B cell (primary cell): ENCODE data around the gene IWS1. TPM values are rescaled to one million over a fixed set of nuclear protein-coding genes. Genes with fewer than 3 reads are reported as not detected.

Experiments
- ATAC-seq: fragments of 200-7000 bp; cut with Tn5 transposase; one replicate; pipeline ENCODE4 v1.10.0; 2021; ENCODE audit warnings: low read depth, mild to moderate bottlenecking, moderate number of reproducible peaks, moderate library complexity
- CTCF ChIA-PET: fragments of 350-600 bp; sonication (Branson Sonifier 250); formaldehyde crosslinking; loops from one replicate; lab custom pipeline; 2021; ENCODE audit warnings: antibody characterized with exemption, inconsistent platforms; lab: Charles Lee
- POLR2A ChIA-PET: fragments of 350-600 bp; sonication (Branson Sonifier 250); formaldehyde crosslinking; loops from one replicate; lab custom pipeline; 2021; ENCODE audit warnings: antibody characterized with exemption; lab: Charles Lee
- DNase-seq: peaks from one replicate; pipeline ENCODE4 v3.0.0; 2013
- H2AFZ ChIP-seq: 2 replicates; pipeline ENCODE4 v1.6.1; 2012; ENCODE audit warnings: mild to moderate bottlenecking, low read depth, low read length; ENCODE audit not compliant: insufficient read depth, poor library complexity, severe bottlenecking
- H3K27ac ChIP-seq, 2 donors: 1 replicate in 1 of 2; 2 replicates in 1 of 2; pipeline ENCODE4 v1.5.1; 2012 to 2013; ENCODE audit warnings: low read length in 2 of 2, mild to moderate bottlenecking in 2 of 2, moderate library complexity in 1 of 2
- H3K27me3 ChIP-seq, 4 experiments: fragments of 200-600 bp in 1 of 4; sonication (generic) in 1 of 4; replicated peaks in 1 of 4; 1 replicate in 2 of 4; 2 replicates in 2 of 4; pipeline versions ENCODE4 v1.6.1 to v1.7.0; 2013 to 2016; ENCODE audit warnings: low read length in 3 of 4, mild to moderate bottlenecking in 2 of 4, mixed read lengths in 1 of 4, moderate library complexity in 1 of 4; ENCODE audit not compliant: insufficient read depth in 4 of 4, control insufficient read depth in 3 of 4; ENCODE audit errors: control extremely low read depth in 1 of 4
- H3K36me3 ChIP-seq, 2 experiments: replicated peaks in 1 of 2; 1 replicate in 1 of 2; 2 replicates in 1 of 2; pipeline versions ENCODE4 v1.6.1 to v1.7.1; 2013; ENCODE audit warnings: low read length in 1 of 2; ENCODE audit not compliant: insufficient read depth in 2 of 2, control insufficient read depth in 1 of 2; ENCODE audit errors: control extremely low read depth in 1 of 2, extremely low read depth in 1 of 2
- H3K4me1 ChIP-seq, 2 donors: fragments of 200-600 bp in 1 of 2; sonication (generic) in 1 of 2; 1 replicate in 1 of 2; 2 replicates in 1 of 2; pipeline versions ENCODE4 v1.5.1 to v1.6.1; 2013 to 2017; ENCODE audit warnings: low read length in 2 of 2; ENCODE audit not compliant: control insufficient read depth in 2 of 2, insufficient read depth in 2 of 2
- H3K4me2 ChIP-seq: replicated peaks from 2 replicates; pipeline ENCODE3; 2012; ENCODE audit warnings: mild to moderate bottlenecking, low read depth, low read length; ENCODE audit not compliant: poor library complexity, severe bottlenecking
- H3K4me3 ChIP-seq, 5 experiments: fragments of 200-600 bp in 1 of 5; sonication (generic) in 1 of 5; 1 replicate in 3 of 5; 2 replicates in 2 of 5; pipeline versions ENCODE4 v1.5.1 to v1.7.0; 2011 to 2016; ENCODE audit warnings: low read length in 4 of 5, mild to moderate bottlenecking in 4 of 5, low read depth in 2 of 5, control low read depth in 1 of 5, moderate library complexity in 1 of 5; ENCODE audit not compliant: insufficient read depth in 1 of 5; ENCODE audit errors: control extremely low read depth in 1 of 5, extremely low read depth in 1 of 5
- H3K79me2 ChIP-seq: fragments of 200-600 bp; sonication (generic); one replicate; pipeline ENCODE4 v1.6.0; 2016; ENCODE audit warnings: low read length; ENCODE audit not compliant: control insufficient read depth, insufficient read depth
- H3K9ac ChIP-seq: fragments of 200-600 bp; sonication (generic); 2 replicates; pipeline ENCODE4 v1.6.1; 2017; ENCODE audit warnings: mild to moderate bottlenecking, low read length, moderate library complexity
- H3K9me3 ChIP-seq, 3 donors: one replicate each; pipeline versions ENCODE4 v1.6.1 to v1.7.1; 2013; ENCODE audit warnings: low read length in 2 of 3; ENCODE audit not compliant: control insufficient read depth in 2 of 3, insufficient read depth in 1 of 3; ENCODE audit errors: control extremely low read depth in 1 of 3
- H4K20me1 ChIP-seq: 2 replicates; pipeline ENCODE4 v1.6.0; 2012; ENCODE audit warnings: mild to moderate bottlenecking, low read length; ENCODE audit not compliant: insufficient read depth, control insufficient read depth, poor library complexity, severe bottlenecking
- H3K27ac Mint-ChIP-seq: one replicate; pipeline ENCODE4 v1.8.0; 2021; ENCODE audit warnings: mixed read lengths
- H3K27me3 Mint-ChIP-seq: one replicate; pipeline ENCODE4 v1.8.0; 2021; ENCODE audit warnings: mixed read lengths
- H3K4me1 Mint-ChIP-seq: one replicate; pipeline ENCODE4 v1.8.0; 2021; ENCODE audit warnings: mixed read lengths
- H3K4me3 Mint-ChIP-seq: one replicate; pipeline ENCODE4 v1.8.0; 2021; ENCODE audit warnings: mixed read lengths
- H3K9me3 Mint-ChIP-seq: one replicate; pipeline ENCODE4 v1.8.0; 2022; ENCODE audit warnings: mixed read lengths; ENCODE audit not compliant: insufficient read depth
- CTCF ChIP-seq: fragments of 200-600 bp; IDR thresholded peaks from one replicate; pipeline ENCODE4 v1.8.0; 2022; ENCODE audit warnings: antibody characterized with exemption, mild to moderate bottlenecking
- EZH2 ChIP-seq: IDR thresholded peaks from 2 replicates; pipeline ENCODE4 v1.6.1; 2012; ENCODE audit warnings: borderline replicate concordance, low read depth, mild to moderate bottlenecking, moderate library complexity, low read length; ENCODE audit not compliant: insufficient read depth, poor library complexity, severe bottlenecking
- WGBS: methylation state at CpG from one replicate; pipeline ENCODE4 v1.1.5; 2013; ENCODE audit warnings: missing lambda C conversion rate; ENCODE audit not compliant: insufficient coverage; 5-methylcytosine and 5-hydroxymethylcytosine counted together
- intact Hi-C: fragments of 100-400 bp; cut with micrococcal nuclease; formaldehyde crosslinking; loops from one replicate; pipeline ENCODE4 v1.10.0; 2022
- polyA plus RNA-seq: library from polyadenylated mRNA; depleted of rRNA; stranded (reverse); fragments of >200 nt; gene quantifications from 2 replicates; pipeline ENCODE4 v1.2.3, GENCODE V29; 2012
- total RNA-seq, 2 donors: library from RNA; stranded (reverse); fragments of 120-200 nt in 1 of 2; gene quantifications; 1 replicate in 1 of 2; 2 replicates in 1 of 2; pipeline versions ENCODE4 v1.2.3 to v1.2.4, GENCODE V29; 2013 to 2022

IWS1 gene
- total and polyA plus RNA-seq, 2 donors (not counting 1 experiment from before 2014, with no cell fraction given) = 22.5 to 45.9 TPM

- no peak overlapping the region for H3K9ac ChIP-seq
- peaks cover 0 to 4% (median 0%) of the 10 kb centered on the region in 4 experiments for H3K27me3 ChIP-seq
- ATAC-seq = no peak
- intact Hi-C loops = no loop called here
- no peak overlapping the region for H3K27ac ChIP-seq
- no peaks in the 10 kb centered on the region for H3K79me2 ChIP-seq
- no peak overlapping the region for H3K4me3 Mint-ChIP-seq
- H3K4me2 ChIP-seq = no peak overlapping the region
- no peak overlapping the region for H3K27ac Mint-ChIP-seq
- H3K27me3 Mint-ChIP-seq = peaks cover 34% of the 10 kb centered on the region
- TF ChIP-seq CTCF (no peak), EZH2 (no peak)
- H3K4me1 ChIP-seq = peaks cover 6 to 15% of the 10 kb centered on the region in 2 donors
- no peaks in the 10 kb centered on the region for H3K36me3 ChIP-seq
- DNase-seq = peak; percentile 1
- WGBS = 88% methylated on average over 11 of the region's 13 CpGs
- no peak overlapping the region for H3K4me3 ChIP-seq
- POLR2A ChIA-PET = no interaction called here
- no peak overlapping the region for H2AFZ ChIP-seq
- no peaks in the 10 kb centered on the region for H4K20me1 ChIP-seq
- H3K9me3 Mint-ChIP-seq = peaks cover 6% of the 10 kb centered on the region
- H3K9me3 ChIP-seq = peaks cover 0 to 4% (median 0%) of the 10 kb centered on the region in 3 donors
- H3K4me1 Mint-ChIP-seq = peaks cover 14% of the 10 kb centered on the region
- CTCF ChIA-PET = interaction anchor here (0.5 kb wide), 1 partner anchor 59 kb away, joined by 4 read pairs; no protein-coding TSS in a partner anchor
Observed at GRCh38 chr2:127560201-127560930, 34.1 kb upstream of the IWS1 start.

- WGBS = 96% methylated on average over 5 of the region's 5 CpGs
- H3K9ac ChIP-seq = no peak overlapping the region
- peaks cover 14% of the 10 kb centered on the region for H3K4me1 Mint-ChIP-seq
- ATAC-seq = no peak
- peaks cover 6% of the 10 kb centered on the region for H3K9me3 Mint-ChIP-seq
- no peak for DNase-seq
- H4K20me1 ChIP-seq = no peaks in the 10 kb centered on the region
- ChIA-PET CTCF (interaction anchor here (1.2 kb wide), 1 partner anchor 32 kb away, joined by 4 read pairs; no protein-coding TSS in a partner anchor), POLR2A (no interaction called here)
- no peak overlapping the region for H3K4me3 ChIP-seq
- TF ChIP-seq EZH2 (no peak), CTCF (no peak)
- H3K4me2 ChIP-seq = no peak overlapping the region
- intact Hi-C loops = no loop called here
- H3K27ac Mint-ChIP-seq = no peak overlapping the region
- H3K4me1 ChIP-seq = peaks cover 6 to 15% of the 10 kb centered on the region in 2 donors
- H2AFZ ChIP-seq = no peak overlapping the region
- H3K4me3 Mint-ChIP-seq = no peak overlapping the region
- peaks cover 0 to 4% (median 0%) of the 10 kb centered on the region in 4 experiments for H3K27me3 ChIP-seq
- peaks cover 36% of the 10 kb centered on the region for H3K27me3 Mint-ChIP-seq
- H3K9me3 ChIP-seq = peaks cover 0 to 4% (median 0%) of the 10 kb centered on the region in 3 donors
- no peaks in the 10 kb centered on the region for H3K79me2 ChIP-seq
- no peaks in the 10 kb centered on the region for H3K36me3 ChIP-seq
- no peak overlapping the region for H3K27ac ChIP-seq
Observed at GRCh38 chr2:127559454-127559853, 33.2 kb upstream of the IWS1 start.
